HG02973 (cell line): Measurements from ENCODE around the gene ZSCAN10.
A peak's percentile ranks its signal among the peaks of the same experiment; 100 is the strongest.

Experiments used
- ATAC-seq: cut with Tn5 transposase; IDR thresholded peaks from one replicate; pipeline ENCODE4 v1.9.1; 2021; ENCODE audit warnings: moderate library complexity; ENCODE audit not compliant: unreplicated experiment

Gene ZSCAN10

DNA sequence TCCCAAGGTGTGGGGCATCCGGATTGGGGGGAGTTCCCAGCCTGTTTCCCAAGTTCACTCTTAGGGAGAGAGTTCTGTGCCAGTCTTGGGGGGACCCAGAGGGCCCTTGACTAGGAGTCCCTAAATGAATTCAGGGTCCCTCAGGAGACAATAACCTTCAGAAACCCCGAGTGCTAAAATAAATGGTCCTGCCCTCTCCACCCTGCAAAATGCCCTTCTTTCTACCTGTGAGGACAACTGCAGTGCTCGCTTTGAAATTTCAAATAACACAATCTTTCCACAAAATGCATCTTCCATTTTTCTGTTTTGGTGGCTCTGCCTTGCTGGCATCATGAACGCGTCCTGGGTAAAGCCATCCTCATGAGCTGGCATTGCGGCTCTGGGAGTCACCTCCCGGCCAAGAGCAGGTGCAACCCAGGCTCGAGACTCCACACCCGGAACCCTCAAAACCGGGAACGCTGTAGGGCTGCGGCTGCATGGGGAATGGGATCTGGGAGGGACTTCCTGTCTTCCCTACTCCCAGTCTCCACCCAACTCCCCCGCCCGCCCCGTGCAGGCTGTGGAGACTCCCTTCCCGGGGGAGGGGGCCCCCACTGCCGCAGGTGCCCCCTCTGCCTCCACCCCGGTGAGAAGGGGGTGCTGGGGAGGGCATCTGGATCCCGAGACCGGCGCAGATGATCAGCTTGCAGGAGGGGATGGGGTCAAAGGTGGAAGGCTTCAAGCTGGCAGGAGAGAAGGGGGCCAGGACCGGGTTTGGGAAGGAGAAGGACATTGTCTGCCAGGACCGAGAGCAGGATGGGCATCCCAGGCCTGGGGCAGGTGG is 13.2 kb upstream of the ZSCAN10 start, which contains the start of gene ZNF205:
TSS of gene ZNF205 (plus strand) at position 529 of the 823 bp plus-strand sequence. CDS start 845 bp downstream, outside the sequence.
- ATAC-seq = no peak

GRCh38 chr16:3106205-3106928 is 7.3 kb upstream of the ZSCAN10 start:
- peak; percentile 77 for ATAC-seq

DNA sequence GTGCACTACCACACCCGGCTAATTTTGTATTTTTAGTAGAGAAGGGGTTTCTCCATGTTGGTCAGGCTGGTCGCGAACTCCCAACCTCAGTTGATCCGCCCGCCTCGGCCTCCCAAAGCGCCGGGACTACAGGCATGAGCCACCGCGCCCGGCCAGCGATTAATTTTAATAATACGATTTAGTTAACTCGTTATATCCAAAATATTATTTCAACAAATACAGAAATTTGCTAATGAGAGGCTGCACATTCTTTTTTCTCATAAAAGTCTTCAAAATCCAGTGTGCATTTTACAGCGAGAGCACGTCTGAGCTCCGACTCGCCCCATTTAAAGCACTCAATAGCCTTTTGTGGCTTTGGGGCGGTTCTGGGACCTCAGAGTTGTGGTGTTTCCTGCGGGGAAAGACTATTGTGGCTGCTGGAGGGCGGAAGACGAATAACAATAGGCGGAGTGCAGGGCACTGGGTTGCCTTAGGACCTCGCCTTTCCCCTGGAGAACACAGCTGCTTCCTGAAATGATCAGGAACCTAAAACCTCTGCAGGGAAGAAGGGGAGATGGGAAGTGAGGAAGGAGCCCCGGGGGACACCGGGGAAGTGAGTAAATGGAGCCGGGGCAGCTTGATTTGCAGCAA is 2.9 kb upstream of the ZSCAN10 start:
- ATAC-seq = no peak

DNA sequence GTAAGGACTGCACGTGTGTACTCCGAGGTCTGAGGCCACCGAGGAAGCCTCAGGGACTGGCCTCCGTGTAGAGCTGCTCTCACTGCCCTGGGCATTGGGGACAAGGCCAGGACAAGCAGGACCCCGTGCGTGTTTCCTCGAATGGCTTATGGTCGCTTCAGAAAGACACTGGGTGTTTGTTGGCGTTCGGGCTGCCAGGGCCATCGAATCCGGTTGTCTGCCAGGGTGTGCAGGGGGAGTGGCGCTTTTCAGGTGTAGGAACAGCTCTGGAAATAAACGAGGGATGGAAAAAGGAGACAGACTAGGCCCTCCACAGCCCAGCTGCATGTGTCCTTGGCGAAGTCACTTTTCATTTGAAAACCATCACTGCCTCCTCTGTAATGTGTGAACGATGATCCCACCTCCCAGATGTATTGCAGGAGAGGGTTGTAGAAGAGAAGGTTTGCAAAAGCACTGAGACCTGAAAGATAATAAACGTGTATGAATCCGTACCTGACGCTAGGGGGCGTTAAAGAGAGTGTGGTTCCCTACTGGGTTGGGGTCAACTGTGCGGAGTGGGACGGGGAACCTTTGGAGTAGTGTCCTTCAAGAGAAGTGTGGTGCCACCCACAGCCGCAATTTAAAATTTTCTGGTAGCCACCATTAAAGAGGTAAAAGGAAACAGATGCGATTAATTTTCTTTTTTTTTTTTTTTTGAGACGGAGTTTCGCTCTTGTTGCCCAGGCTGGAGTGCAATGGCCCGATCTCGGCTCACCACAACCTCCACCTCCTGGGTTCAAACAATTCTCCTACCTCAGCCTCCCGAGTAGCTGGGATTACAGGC is 2.1 kb upstream of the ZSCAN10 start:
- ATAC-seq = no peak

- ATAC-seq = peak; percentile 51
Observed at GRCh38 chr16:3099732-3100499, 822 bp upstream of the ZSCAN10 start.

DNA sequence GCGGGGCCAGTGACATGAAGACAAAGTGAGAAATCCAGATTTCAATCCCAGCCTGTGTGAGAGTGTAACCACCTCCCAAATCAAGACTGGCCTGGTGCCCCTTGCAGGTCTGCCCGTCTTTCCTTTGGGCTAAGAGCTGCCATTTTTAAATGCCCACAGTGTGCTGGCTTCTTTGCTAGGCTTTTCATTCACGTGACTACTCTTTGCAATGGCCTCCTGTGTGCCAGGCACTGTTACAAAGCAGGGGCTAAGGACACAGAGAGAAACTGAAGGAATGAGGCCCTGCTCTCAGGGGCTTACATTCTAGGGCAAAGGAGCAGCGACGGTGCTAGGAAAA is 269 bp upstream of the ZSCAN10 start:
- ATAC-seq = no peak

- ATAC-seq = no peak
Observed at GRCh38 chr16:3097266-3097665, 1.8 kb downstream of the ZSCAN10 start.

- no peak for ATAC-seq
Observed at GRCh38 chr16:3096362-3096761, 2.7 kb downstream of the ZSCAN10 start.

- peak; percentile 42 for ATAC-seq
Observed at GRCh38 chr16:3095869-3096268, 3.2 kb downstream of the ZSCAN10 start.

GRCh38 chr16:3094289-3095027 is 4.6 kb downstream of the ZSCAN10 start:
- ATAC-seq = no peak

DNA sequence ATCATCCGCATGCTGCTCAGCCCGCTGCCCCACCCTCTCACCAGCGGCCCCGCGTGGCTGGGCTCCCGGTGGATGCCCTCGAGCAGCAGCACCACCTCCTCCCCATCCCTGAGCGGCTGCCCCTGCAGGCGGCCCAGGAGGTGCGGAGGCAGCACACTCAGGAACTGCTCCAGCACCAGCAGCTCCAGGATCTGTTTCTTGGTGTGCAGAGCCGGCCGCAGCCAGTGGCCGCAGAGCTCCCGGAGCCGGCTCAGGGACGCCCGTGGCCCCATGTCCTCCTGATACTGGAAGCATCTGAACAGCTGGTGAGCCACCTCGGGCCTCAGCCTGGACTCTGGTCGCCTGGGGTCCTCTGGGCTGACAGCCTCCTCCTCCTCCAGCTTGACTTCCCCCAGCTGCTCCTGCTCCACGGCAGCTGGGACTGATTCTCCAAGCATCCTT is 6.6 kb downstream of the ZSCAN10 start:
- ATAC-seq = no peak

DNA sequence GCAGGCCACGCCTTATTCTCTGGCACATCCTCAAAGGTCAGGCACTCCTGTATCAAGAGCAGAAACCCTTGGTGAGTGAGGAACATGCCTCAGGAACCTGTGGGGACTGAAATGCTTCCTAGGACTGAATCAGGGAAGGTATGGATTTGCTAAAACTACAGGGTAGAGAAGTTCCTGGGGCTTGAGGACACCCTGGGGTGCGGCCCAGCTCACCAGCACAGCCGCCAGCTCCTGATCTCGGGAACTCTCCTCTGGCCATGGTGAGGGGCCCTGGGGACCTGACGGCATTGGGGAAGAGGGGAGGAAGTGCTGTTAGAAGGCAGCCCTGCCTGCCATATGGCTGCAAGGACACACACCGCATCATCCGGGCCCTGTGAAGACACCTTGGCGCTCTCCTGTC is 7.5 kb downstream of the ZSCAN10 start:
- ATAC-seq = no peak

DNA sequence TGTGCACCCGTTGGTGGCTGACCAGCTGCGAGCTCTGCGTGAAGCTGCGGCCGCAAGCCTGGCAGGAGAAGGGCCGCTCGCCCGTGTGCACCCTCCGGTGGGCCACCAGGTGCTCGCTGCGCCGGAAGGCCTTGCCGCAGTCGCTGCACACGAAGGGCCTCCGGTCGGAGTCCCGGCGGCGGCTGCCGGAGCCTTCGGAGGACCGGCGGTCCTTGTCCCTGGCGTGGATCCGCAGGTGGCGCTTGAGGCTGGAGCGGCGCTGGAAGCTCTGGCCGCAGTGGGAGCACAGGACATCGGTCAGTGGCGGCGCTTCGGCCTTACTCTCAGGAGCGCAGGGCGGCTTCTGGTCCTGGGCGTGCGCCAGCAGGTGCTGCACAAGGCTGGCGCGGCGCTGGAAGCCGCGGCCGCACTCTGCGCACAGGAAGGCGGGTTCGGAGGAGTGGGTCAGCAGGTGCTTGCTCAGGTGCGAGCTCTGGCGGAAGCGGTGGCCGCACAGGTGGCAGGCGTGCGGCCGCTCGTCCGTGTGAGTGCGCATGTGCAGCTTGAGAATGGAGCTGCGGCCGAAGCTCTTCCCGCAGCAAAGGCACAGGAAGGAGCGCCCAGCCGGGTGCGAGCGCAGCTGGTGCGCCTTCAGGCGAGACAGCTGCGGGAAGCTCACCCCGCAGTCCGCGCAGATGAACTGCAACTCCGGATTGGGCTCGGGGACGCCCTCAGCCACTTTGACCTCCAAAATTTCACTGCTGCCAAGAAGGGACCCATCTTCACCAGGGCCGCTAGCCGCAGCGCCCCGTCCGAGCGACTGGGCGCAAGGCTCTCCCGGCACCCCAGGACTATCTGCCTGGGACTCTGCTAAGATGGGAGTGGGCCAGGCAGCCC is 9.1 kb downstream of the ZSCAN10 start:
- no peak for ATAC-seq

GRCh38 chr16:3088925-3089716 is 10.0 kb downstream of the ZSCAN10 start:
- ATAC-seq = no peak

GRCh38 chr16:3088450-3088849 is 10.6 kb downstream of the ZSCAN10 start:
- no peak for ATAC-seq

GRCh38 chr16:3087243-3088235 is 11.6 kb downstream of the ZSCAN10 start:
- no peak for ATAC-seq
